ENCODE results near the gene PHF13. TPM values are rescaled to one million over a fixed set of nuclear protein-coding genes. Genes with fewer than 3 reads are reported as not detected.

Gene PHF13
- polyA plus RNA-seq, 1 experiment = 9.4 TPM

DNA sequence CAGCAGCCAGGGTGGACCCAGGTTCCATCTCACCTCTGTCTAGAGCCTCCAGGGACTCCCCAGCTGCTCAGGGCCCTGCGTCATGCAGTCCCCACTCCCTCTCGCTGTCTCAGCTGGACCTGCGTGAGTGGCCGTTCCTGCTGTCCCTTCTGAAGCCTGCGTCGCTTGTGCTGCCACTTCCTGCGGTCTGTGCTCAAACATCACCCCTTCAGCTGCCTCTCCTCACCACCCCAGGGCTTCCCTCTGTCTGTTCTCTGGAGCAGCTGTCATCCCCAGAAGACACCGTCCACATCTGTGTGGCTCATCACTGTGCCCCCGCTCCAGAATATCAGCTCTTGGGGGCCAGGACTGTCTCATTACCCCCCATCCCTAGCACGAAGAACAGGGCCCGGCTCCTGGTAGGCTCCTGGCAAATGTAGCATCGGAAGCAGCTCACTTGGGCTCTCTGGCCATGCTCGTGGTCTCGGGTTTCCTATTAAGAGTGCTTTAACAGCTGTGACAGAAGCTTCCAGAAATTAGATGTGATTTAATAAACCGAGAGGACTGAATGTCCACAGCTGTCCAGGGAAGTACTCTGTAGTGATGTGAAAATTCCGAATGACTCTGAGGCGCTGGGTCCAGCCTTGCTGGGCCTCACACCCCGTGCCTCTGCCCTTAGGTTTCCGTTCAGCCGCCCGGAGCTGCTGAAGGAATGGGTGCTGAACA is 14.5 kb downstream of the PHF13 start:
- Histone ChIP-seq H3K27me3 (ENCODE audit: control insufficient read depth, insufficient read depth, low read length) (no peaks in the 10 kb centered on the region), H3K4me3 (ENCODE audit: low read depth, low read length) (no peak overlapping the region), H3K36me3 (ENCODE audit: control insufficient read depth, insufficient read depth, low read length) (peaks cover 30% of the 10 kb centered on the region)
- ChIA-PET POLR2A (no interaction called here), CTCF (interaction anchor here (0.9 to 1.1 kb wide), 2 partner anchors 13 to 17 kb away, joined by 3 to 4 read pairs; no protein-coding TSS in a partner anchor)
- DNase-seq (ENCODE audit: low read depth) = no peak
- TF ChIP-seq, protein P1, sequence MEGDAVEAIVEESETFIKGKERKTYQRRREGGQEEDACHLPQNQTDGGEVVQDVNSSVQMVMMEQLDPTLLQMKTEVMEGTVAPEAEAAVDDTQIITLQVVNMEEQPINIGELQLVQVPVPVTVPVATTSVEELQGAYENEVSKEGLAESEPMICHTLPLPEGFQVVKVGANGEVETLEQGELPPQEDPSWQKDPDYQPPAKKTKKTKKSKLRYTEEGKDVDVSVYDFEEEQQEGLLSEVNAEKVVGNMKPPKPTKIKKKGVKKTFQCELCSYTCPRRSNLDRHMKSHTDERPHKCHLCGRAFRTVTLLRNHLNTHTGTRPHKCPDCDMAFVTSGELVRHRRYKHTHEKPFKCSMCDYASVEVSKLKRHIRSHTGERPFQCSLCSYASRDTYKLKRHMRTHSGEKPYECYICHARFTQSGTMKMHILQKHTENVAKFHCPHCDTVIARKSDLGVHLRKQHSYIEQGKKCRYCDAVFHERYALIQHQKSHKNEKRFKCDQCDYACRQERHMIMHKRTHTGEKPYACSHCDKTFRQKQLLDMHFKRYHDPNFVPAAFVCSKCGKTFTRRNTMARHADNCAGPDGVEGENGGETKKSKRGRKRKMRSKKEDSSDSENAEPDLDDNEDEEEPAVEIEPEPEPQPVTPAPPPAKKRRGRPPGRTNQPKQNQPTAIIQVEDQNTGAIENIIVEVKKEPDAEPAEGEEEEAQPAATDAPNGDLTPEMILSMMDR (IDR thresholded peaks at IDR 0.05; ENCODE audit: insufficient read depth, low read depth, low read length) = no peak

DNA sequence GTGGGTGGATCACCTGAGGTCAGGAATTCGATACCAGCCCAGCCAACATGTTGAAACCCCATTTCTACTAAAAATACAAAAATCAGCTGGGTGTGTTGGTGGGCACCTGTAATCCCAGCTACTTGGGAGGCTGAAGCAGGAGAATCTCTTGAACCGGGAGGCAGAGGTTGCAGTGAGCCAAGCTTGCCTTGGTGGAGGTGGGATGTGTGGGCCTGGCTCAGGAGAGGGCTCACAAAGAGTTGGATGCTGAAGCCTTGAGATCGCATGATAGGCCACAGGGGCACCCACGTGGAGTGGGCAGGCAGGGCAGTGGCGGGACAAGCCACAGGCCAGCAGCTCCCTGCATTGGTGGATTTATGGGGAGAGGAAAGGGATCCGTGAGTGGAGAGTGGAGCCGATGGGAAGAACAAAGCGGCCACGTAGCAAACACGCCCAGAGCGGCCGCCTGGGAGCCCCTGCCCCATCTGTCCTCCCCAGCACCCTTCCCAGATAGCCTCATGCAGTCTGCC is 15.5 kb downstream of the PHF13 start:
- DNase-seq (ENCODE audit: low read depth) = no peak
- TF ChIP-seq, protein P1 (IDR thresholded peaks at IDR 0.05; ENCODE audit: insufficient read depth, low read depth, low read length) = no peak
- no peak overlapping the region for H3K4me3 ChIP-seq (ENCODE audit: low read depth, low read length)
- no peaks in the 10 kb centered on the region for H3K27me3 ChIP-seq (ENCODE audit: control insufficient read depth, insufficient read depth, low read length)
- POLR2A ChIA-PET = interaction anchor here (0.5 kb wide), 1 partner anchor 21 kb away, joined by 9 read pairs; no protein-coding TSS in a partner anchor
- peaks cover 31% of the 10 kb centered on the region for H3K36me3 ChIP-seq (ENCODE audit: control insufficient read depth, insufficient read depth, low read length)
- CTCF ChIA-PET = interaction anchor here (1.1 kb wide), 1 partner anchor 16 kb away, joined by 3 read pairs; no protein-coding TSS in a partner anchor

DNA sequence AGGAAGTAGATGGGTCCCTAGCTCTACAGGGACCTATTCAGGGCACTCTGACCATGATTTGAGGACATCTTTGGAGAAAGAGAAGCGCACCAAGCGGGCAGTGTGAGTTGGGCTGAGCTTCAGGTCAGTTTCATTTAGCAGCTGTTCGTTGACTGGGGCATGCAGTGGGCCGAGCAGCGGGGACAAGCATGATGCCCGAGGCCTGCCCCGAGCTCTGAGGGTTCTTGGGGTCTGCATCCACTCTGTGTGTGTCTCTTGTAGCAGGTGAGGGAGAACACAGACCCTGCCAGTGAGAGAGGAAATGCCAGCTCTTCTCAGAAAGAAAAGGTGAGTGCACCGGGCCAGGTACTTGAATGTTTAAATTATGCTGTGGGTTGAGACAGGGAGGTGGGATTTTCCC is 16.5 kb downstream of the PHF13 start:
- TF ChIP-seq, protein P1 (IDR thresholded peaks at IDR 0.05; ENCODE audit: insufficient read depth, low read depth, low read length) = no peak
- peaks cover 35% of the 10 kb centered on the region for H3K36me3 ChIP-seq (ENCODE audit: control insufficient read depth, insufficient read depth, low read length)
- no peak overlapping the region for H3K4me3 ChIP-seq (ENCODE audit: low read depth, low read length)
- DNase-seq (ENCODE audit: low read depth) = no peak
- ChIA-PET CTCF (interaction anchor here (0.7 to 1.2 kb wide), 3 partner anchors 10 to 153 kb away, joined by 3 to 4 read pairs (median 3); no protein-coding TSS in a partner anchor), POLR2A (no interaction called here)
- H3K27me3 ChIP-seq (ENCODE audit: control insufficient read depth, insufficient read depth, low read length) = no peaks in the 10 kb centered on the region

DNA sequence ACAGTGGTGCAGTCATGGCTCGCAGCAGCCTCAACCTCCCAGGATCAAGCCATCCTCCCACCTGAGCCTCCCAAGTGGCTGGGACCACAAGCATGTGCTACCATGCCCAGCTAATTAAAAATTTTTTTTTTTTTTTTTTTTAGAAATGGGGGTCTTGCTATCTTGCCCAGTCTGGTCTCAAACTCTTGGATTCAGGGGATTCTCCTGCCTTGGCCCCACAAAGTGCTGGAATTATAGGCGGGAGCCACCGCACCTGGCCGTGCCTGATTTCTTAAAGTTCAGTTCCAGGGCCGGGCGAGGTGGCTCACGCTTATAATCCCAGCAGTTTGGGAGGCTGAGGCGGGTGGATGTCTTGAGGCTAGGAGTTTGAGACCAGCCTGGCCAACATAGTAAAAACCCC is 17.5 kb downstream of the PHF13 start:
- DNase-seq (ENCODE audit: low read depth) = no peak
- TF ChIP-seq, protein P1 (IDR thresholded peaks at IDR 0.05; ENCODE audit: insufficient read depth, low read depth, low read length) = no peak
- Histone ChIP-seq H3K4me3 (ENCODE audit: low read depth, low read length) (no peak overlapping the region), H3K27me3 (ENCODE audit: control insufficient read depth, insufficient read depth, low read length) (no peaks in the 10 kb centered on the region), H3K36me3 (ENCODE audit: control insufficient read depth, insufficient read depth, low read length) (peaks cover 37% of the 10 kb centered on the region)
- ChIA-PET POLR2A (no interaction called here), CTCF (interaction anchor here (0.7 to 1.2 kb wide), 2 partner anchors 9 to 217 kb away, joined by 3 read pairs; no protein-coding TSS in a partner anchor)
